Activated CD4-positive, alpha-beta T cell treated with anti-CD3 and anti-CD28 coated beads, Interleukin-2, amount 50 U/mL, for 48 hours (primary cell): ENCODE measurements around the gene TXNRD1.

ENCODE experiments used
- DNase-seq, 2 experiments: peaks; one replicate each; pipeline ENCODE4 v3.0.0-alpha.2; 2020

TXNRD1 gene

DNA sequence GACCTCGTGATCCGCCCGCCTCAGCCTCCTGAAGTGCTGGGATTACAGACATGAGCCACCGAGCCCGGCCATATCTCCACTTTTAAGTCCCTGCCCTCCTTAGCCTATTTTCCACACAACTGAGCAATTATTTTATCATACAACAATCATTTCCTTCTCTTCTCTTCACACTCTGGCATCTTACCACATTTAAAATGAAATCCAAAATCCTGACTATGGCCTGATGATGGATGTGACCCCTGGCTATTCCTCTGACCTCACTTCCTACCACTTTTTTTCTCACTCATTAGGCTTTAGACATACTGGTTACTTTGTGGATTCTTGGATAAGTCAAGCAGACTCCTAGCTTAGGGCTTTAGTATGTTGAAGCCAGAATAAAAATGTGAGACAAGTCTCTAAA is 66.1 kb downstream of the TXNRD1 start:
- DNase-seq, result no peak

DNA sequence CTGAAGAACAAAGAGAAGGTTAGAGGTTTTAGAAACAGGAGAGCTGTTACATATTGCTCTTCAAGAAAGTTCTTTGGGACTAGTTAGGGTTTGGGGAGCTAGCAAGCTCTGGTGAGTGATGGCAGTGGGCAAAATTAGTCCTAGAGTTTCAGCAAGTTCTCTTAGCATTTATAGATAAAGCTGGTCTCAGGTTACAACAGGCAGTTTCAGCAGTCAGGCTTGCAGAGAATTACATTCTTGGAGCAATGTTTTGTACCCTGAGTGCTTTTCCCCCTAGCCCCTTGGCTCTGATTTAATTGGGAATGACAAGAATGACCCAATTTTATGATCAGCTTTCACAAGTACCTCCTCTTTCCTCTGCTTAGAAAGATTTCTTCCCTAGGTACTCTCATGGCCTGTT is 66.5 kb downstream of the TXNRD1 start:
- no peak for DNase-seq

DNA sequence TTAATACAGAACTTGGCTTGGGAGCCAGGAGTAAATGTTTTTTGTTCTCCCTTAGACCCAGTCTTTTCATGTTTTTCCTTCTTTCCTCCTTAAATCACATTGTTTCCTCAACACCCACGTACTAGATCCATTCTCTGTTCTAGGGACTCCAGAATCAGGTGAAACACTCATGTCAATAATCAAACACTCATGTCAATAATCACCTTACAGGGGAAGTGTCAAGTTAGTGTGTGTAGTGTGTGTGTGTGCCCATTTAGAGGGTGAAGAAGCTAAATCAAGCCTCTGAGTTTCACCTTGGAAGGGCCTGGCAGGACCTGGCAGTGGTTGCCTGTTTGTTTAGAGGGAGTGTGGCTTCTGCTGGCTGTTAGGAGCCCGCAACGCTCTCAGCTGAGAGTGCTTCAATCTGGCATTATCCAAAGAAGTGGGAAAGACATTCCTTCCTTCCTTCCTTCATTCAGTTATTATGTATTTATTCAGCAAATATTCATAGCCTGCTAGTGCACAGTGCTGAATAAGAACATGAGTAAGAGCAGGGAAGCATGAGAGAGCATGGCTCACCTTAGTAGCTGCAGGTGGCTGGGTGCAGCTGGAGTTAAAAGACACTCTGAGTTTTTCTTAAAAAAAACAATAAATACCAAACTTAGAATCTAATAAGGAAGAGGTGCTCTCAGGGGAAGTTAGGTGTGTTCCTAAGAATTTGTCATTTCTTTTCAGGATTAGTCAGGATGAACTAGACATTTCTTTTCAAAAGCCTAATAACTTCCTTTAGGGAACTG is 70.3 kb downstream of the TXNRD1 start:
- DNase-seq, result peak in 1 of 2 experiments; percentile 13

DNA sequence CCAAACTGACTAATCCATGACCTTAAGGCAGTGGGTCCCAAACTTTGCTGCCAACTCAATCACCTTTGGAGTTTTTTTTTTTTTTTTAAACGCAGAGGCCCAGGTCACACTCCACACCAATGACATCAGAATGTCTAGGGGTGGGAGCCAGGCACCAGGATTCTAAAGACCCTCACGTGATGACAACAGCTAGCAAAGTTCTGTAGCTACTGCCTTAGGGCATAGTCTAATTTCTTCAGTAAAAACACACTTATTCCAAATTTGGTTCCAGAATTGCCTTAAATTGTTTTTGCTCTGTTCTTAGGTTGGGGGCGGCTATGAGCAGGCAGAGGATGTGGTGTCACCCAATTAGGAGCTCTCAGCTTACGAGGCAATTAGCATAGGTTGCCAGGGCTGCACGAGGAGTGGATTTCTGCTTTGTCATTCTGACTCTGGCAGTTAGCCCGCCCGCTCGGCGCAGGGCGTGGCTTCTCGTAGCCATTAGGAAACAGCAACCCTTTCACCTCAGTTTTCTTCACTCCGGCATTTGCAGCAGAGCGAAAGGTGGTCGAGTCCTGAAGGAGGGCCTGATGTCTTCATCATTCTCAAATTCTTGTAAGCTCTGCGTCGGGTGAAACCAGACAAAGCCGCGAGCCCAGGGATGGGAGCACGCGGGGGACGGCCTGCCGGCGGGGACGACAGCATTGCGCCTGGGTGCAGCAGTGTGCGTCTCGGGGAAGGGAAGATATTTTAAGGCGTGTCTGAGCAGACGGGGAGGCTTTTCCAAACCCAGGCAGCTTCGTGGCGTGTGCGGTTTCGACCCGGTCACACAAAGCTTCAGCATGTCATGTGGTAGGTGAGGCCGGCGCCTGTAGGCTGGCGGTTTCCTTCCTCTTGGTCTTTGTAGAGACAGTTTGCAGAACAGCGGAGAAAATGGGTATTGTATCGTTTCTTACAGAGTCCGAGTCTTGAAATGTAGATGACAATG is 71.2 kb downstream of the TXNRD1 start:
- peak; percentile 88 to 90 for DNase-seq

DNA sequence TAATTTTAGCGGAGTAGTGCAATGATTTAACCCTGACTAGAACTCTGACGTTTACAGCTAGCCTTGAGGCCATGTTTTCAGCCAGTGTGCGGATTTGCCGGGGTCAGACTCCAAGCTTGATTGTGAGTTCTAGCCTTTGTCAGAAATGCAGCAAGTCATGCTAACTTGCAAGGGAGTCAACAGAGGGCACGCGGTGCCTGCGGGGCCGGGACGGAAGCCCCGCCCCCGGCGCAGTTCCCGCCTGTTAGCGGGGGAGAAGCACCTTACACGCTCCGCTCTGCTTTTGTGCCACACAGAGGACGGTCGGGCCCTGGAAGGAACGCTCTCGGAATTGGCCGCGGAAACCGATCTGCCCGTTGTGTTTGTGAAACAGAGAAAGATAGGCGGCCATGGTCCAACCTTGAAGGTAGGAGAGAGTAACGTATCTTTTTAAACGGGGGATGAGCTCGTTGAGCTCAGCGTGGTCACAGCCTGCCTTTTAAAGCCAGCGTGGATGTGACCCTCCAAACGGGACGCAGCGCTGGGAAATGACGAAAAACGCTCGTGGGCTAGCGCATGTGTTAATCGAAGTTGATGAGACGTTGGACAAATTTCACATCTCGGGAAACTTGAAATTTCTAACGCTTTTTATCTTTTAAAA is 73.2 kb downstream of the TXNRD1 start:
- DNase-seq, result peak; percentile 82 to 88

DNA sequence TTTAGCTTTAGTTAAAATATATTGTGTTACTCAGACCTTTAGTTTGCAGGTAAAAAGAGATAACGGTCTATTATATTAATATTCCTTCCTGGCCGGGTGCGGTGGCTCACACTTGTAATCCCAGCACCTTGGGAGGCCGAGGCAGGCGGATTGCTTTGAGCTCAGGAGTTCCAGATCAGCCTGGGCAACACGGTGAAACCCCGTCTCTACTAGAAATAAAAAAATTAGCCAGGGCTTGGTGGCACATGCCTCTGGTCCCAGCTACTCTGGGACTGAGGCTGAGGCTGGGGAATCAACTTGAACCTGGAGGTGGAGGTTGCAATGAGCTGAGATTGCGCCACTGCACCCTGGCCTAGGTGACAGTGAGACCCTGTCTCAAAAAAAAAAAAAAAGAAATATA is 74.7 kb downstream of the TXNRD1 start:
- no peak for DNase-seq

DNA sequence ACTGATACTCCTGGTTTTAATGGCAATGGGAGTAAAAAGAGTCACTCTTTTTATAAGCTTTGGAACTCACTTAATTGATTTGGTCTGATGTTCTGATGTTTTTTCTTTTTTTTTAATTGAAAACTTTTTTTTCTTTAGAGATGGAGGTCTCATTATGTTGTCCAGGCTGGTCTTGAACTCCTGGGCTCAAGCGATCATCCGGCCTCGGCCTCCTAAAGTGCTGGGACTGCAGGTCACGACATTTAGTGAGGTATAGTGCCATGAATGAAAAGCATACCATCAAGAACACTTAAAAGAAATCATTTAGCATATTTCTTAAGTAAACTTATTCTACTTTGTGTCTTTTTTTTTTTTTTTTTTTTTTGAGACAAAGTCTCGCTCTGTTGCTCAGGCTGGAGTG is 75.3 kb downstream of the TXNRD1 start:
- no peak for DNase-seq

DNA sequence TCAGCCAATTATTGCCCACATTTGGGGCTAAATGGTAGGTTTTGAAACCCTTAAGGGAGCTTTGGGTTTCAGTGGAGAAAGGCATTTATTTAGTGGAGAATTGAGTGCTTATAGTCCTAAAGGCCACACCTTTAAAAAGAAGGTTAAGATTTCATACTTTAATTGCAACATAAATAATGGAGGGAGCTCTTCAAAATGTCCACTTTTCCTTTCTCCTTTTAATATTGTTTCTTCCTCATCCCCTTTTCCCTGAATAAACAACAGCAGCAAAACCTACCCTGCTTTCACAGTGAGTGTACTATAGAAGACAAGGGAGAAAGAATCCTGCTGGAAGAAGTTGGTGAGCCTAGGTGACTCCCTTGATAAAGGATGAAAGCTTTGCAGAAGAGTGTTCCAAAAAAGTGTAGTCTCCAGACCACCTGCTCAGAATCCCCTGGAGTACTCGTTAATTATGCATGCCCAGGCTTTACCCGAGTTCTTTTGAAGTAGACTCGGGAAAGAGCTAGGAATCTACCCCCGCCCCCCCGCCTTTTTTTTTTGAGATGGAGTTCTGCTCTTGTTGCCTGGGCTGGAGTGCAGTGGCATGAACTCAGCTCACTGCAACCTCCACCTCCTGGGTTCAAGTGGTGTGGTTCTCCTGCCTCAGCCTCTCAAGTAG is 76.4 kb downstream of the TXNRD1 start:
- no peak for DNase-seq

DNA sequence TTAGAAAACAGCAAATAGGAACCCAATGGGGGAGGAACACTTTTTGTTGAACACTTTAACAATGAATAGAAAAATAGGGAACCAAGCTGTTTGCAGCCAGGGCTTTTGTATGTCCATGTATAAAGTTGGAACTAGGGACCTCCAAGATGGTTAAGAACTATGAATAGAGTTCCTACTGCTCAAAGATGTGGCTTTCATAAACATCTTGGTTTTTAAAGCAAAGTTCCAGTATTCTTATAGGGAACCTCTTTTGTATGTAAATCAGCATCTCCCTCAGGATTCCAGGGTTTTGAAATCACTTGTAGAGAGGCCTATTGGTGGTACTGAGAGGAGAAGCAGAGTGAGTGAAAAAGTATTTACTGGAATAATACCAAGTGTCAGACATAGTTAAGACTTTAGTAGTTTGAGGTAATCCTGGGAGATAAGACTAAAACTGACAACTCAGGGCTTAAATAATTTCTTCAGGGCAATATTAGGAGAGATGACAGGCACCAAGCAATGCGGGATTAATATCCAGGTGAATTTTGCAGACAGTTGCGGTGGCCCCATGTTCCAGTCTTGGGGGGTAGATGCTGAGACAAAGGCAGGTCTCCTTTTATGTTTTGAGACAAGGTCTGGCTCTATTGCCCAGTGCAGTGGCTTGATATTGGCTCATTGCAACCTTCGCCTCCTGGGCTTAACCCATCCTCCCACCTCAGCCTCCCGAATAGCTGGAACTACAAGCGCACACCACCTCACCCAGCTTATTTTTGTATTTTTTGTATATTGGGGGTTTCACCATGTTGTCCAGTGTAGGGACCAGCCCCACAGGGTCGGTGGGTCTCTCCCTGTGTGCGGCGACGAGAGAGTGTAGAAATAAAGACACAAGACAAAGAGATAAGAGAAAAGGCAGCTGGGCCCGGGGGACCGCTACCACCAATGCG is 77.6 kb downstream of the TXNRD1 start:
- DNase-seq, result no peak

DNA sequence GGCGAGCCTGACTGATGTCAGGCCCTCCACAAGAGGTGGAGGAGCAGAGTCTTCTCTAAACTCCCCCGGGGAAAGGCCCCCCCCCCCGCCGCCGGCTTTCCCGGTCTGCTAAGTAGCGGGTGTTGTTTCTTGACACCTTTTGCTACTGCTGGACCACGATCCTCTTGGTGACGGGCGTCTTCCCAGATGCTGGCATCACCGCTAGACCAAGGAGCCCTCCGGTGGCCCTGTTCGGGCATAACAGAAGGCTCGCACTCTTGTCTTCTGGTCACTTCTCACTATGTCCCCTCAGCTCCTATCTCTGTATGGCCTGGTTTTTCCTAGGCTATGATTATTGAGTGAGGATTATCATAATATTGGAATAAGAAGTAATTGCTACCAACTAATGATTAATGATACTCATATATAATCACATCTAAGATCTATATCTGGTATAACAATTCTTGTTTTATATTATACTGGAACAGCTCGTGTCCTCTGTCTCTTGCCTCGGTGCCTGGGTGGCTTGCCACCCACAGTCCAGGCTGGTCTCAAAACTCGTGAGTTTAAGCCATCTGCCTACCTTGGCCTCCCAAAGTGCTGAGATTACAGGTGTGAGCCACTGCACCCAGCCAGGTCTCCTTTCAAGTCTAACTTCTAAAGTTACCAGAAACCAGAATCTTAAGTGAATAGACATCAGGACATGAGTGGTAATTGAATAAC is 78.7 kb downstream of the TXNRD1 start:
- DNase-seq, result peak in 1 of 2 experiments; percentile 23

DNA sequence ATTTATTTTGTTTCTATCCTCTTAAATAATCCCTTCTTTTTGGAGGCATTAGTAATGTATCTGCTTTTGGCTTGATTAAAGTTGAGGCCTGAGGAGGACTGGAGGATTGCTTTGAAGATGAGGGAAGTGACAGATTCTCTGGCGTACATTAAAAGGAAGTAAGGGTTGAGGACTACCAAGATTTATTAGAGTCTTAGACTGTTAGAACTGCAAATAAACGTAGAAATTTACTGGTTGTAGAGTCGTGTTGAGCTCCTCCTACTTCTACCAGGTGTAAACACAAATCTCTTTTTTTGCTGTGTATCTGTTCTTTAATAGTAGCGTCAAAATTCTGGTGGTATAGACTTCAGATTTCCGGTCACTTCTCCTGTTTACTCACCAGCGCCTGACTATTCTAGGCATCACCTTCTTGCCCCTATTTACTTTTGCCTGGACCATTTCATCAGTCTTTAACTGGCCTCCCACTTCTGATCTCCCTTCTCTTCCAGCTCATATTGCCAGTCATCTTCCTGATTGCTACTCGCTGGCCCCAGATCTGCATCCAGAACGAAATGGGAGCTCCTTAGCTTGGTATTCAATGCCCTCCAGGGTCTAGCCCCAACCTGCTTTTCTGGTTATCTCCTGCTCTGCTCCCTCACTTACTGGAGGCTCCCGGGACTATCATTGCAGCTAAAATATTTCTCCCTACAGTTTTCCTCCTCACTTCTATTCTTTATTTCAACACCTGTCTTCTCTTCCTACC is 79.5 kb downstream of the TXNRD1 start:
- no peak for DNase-seq

DNA sequence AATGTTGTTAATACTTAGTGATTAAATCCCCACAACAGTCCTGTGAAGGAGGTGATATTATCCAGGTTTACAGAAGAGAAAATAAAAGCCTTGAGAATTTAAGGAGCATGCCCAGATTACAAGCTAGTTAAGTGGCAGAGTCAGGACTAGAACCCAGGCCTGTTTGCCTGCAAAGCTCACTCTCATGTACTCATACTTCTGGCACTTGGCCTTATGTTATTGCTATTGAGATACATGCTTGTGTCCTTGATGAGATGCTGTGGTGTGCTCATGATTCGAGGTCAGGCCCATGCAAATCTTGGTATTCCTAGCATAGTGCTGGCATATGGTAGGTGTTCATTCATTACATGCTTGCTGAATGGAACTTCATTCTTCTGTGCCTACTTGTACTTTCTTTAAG is 80.4 kb downstream of the TXNRD1 start:
- DNase-seq, result no peak

DNA sequence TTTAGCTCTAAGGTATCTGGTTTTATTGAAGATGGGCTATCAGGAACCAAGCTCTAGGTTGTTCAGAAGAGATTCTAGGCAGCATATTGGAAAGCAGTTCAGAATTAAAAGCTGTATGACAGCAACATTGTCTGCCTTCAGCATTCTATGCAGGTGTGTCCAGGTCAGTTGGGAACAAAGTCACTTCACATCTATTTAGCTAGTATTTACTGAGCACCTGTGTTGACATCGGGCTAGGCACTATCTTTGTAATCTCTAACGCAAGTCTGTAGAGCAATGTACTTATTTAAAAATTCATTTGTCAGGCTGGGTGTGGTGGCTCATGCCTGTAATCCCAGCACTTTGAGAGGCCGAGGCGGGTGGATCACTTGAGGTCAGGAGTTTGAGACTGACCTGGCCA is 81.1 kb downstream of the TXNRD1 start:
- DNase-seq, result no peak

DNA sequence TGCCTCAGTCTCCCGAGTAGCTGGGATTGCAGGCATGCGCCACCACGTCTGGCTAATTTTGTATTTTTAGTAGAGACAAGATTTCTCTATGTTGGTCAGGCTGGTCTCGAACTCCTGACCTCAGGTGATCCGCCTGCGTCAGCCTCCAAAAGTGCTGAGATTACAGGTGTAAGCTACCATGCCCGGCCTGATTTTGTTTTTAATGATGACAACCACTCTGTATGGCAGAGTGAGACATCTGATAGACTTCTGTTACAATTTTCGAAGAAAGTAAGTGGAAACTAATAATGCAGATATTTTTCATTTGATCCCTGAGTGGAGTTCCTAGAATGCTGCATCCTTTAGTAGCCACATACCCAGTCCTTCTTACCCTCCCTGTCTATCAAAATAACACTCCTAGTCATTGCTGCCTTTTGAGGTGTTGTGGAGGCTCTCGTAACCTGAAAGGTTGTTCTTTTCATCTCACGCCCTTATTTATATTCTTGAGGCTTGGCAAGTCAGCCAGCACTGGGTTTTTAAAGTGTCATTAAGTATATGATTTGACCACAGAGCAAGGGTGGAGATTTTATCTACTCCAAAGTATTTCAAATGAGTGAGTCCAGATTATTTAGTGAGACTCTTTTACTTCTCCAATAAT is 82.0 kb downstream of the TXNRD1 start:
- DNase-seq, result no peak

DNA sequence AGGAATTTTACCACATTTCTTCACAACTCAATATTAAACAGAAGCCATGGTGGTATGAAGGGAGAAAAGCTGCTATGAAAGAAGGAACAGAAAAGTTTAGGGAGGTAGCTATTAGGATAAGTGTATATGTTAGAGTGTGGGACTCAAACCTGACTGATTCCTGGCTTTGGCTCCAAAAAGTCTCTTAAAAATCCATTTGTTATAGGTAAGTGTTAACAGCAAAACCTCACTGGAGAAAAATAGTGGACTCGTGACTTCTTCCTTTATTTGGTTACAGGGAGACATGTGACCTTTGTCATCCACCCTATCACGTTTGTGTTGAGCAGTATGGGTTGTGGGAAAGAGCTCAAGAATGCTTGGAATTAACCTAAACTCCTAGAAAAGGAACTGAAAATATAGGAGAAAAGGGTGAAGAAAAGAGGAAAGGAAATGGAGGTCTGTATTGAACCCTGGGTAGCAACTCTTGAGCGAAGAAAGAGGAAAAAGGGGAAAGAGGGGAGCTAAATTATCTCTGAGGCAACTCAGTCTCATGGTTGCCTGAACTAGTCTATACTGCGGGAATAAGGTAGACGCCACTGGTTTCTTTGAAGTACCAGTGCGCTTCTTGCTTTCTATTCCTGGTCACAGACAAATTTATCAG is 84.4 kb downstream of the TXNRD1 start:
- DNase-seq, result no peak

DNA sequence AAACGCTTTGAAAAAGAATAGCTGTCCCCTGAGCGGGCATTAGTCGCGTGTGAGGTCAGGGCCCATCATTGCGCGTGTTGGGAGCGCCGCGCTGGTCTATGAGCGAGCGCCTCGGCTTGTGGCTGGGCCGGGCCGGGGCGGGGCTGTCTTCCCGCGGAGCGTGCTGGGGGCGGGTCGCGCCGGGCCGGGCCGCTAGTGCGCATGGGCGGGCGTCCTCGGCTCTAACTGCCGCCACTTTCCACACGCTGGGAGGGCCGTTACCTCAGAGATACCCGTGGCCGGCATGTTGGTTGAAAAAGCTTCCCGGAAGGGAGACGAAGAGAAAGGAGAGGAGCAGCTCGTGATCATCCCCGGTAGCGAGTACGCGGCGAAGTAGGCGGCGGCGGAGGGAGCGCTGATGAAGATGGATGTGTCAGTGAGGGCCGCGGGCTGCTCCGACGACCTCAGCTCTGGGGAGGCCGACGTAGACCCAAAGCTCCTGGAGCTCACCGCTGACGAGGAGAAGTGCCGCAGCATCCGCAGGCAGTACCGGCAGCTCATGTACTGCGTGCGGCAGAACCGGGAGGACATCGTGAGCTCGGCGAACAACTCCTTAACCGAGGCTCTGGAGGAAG is 88.1 kb downstream of the TXNRD1 start, which contains the start of gene EID3:
TSS of gene EID3 (plus strand) at position 202 of the 614 bp plus-strand sequence. CDS start at position 398, 196 bp downstream.
- DNase-seq, result peak; percentile 89 to 91

DNA sequence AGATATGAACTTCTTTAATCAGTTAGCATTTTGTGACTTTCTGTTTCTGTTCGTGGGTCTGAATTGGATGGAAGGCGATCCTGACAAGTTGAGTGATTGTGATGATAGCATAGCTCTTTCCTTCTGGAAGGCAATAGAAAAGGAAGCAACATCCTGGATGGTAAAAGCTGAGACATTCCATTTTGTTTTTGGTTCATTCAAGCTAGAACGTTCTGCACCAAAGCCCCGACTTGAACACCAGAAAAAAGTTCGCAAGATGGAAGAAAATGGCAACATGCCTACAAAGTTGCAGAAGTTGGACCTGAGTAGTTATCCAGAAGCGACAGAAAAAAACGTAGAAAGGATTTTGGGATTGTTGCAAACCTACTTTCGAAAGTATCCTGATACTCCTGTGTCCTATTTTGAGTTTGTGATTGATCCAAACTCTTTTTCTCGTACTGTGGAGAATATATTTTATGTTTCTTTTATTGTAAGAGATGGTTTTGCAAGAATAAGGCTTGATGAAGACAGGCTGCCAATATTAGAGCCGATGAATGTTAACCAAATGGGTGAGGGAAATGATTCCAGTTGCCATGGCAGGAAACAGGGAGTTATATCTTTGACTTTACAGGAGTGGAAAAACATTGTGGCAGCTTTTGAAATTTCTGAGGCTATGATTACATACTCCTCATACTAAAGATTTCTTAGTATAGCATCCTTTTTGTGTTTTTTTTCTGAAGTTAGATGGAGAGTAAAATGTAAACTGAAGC is 88.9 kb downstream of the TXNRD1 start:
- DNase-seq, result no peak

DNA sequence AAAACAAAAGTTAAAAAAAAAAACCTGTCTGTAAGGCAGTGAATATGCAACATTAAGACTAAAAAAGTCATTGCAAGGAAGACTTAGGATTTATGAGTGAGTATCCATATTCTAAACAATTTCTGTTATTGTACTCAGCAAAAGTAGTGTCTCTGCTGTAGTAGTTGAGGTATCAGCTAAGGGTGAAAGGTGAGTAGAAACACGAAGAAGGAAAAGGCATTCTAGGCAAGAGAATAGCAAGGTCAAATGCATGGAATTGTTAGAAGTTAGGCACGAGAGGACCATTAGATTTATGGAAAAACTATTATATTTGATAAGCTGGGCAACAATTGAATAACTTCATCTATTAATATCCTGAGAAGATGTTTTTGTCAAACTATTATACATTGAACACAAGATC is 89.8 kb downstream of the TXNRD1 start:
- no peak for DNase-seq
